Muscle of leg (tissue), 11 donors: ENCODE data around the gene CA4. TPM values are rescaled to one million over a fixed set of nuclear protein-coding genes. Genes with fewer than 3 reads are reported as not detected.
"Not testable (repeated sequence)": the region's sequence is repeated elsewhere in the genome, so short reads cannot be mapped to it uniquely, and the experiment has no call there.

Source experiments
- DNase-seq: peaks from one replicate; pipeline ENCODE4 v3.0.0; 2013
- H3K27ac ChIP-seq: one replicate; pipeline ENCODE4 v1.5.1; 2013; ENCODE audit warnings: mild to moderate bottlenecking, low read length, control low read depth
- H3K27me3 ChIP-seq: one replicate; pipeline ENCODE4 v1.6.1; 2013; ENCODE audit warnings: low read length; ENCODE audit not compliant: control insufficient read depth, insufficient read depth
- H3K36me3 ChIP-seq: one replicate; pipeline ENCODE4 v1.6.1; 2013; ENCODE audit warnings: low read length; ENCODE audit not compliant: control insufficient read depth, insufficient read depth
- H3K4me1 ChIP-seq: one replicate; pipeline ENCODE4 v1.6.1; 2013; ENCODE audit warnings: low read length; ENCODE audit not compliant: control insufficient read depth, insufficient read depth
- H3K4me3 ChIP-seq: one replicate; pipeline ENCODE4 v1.5.1; 2013; ENCODE audit warnings: low read length, control low read depth
- H3K9me3 ChIP-seq: replicated peaks from 2 replicates; pipeline ENCODE4 v1.6.1; 2013; ENCODE audit warnings: low read depth, low read length; ENCODE audit not compliant: control insufficient read depth
- WGBS: methylation state at CpG from one replicate; pipeline ENCODE4 v1.1.5; 2013; ENCODE audit warnings: missing lambda C conversion rate; ENCODE audit not compliant: insufficient coverage; 5-methylcytosine and 5-hydroxymethylcytosine counted together
- polyA plus RNA-seq, 8 donors: library from polyadenylated mRNA; unstranded; fragments of 120-200 nt; gene quantifications; one replicate each; pipeline versions ENCODE4 v1.2.1 to v1.2.3, GENCODE V29; 2013; ENCODE audit warnings: inconsistent platforms in 1 of 8, low replicate concordance in 1 of 8; ENCODE audit not compliant: insufficient read length in 8 of 8, insufficient read depth in 1 of 8
- total RNA-seq: library from RNA; stranded (reverse); fragments of 120-200 nt; gene quantifications from one replicate; pipeline ENCODE4 v1.2.4, GENCODE V29; 2013

Gene CA4
- total and polyA plus RNA-seq, 9 donors, result 4.8 to 16.3 (median 6.9) TPM

- not testable (repeated sequence) for H3K4me3 ChIP-seq, DNase-seq, H3K4me1 ChIP-seq, H3K27ac ChIP-seq, H3K27me3 ChIP-seq, H3K9me3 ChIP-seq
- H3K36me3 ChIP-seq, result peaks cover 28% of the 10 kb centered on the region
- 87% methylated on average over 3 of the region's 4 CpGs for WGBS
Measured at GRCh38 chr17:60190032-60190431, 40.3 kb downstream of the CA4 start.

- not testable (repeated sequence) for H3K4me3 ChIP-seq, H3K27me3 ChIP-seq, H3K4me1 ChIP-seq, DNase-seq, H3K9me3 ChIP-seq, H3K27ac ChIP-seq
- peaks cover 27% of the 10 kb centered on the region for H3K36me3 ChIP-seq
- WGBS, result no CpG with 5 or more reads among the region's 3 CpGs
Measured at GRCh38 chr17:60193032-60193431, 43.3 kb downstream of the CA4 start.

GRCh38 chr17:60193482-60193881 is 43.7 kb downstream of the CA4 start:
- no peak for DNase-seq
- peaks cover 27% of the 10 kb centered on the region for H3K36me3 ChIP-seq
- 83% methylated on average over 2 of the region's 2 CpGs for WGBS
- no peaks in the 10 kb centered on the region for H3K9me3 ChIP-seq
- H3K4me1 ChIP-seq, result no peaks in the 10 kb centered on the region
- no peak overlapping the region for H3K4me3 ChIP-seq
- no peaks in the 10 kb centered on the region for H3K27me3 ChIP-seq
- H3K27ac ChIP-seq, result no peak overlapping the region

- H3K27ac ChIP-seq, H3K4me3 ChIP-seq, H3K9me3 ChIP-seq, DNase-seq, H3K27me3 ChIP-seq, H3K4me1 ChIP-seq: not testable (repeated sequence)
- peaks cover 30% of the 10 kb centered on the region for H3K36me3 ChIP-seq
- 88% methylated on average over 4 of the region's 4 CpGs for WGBS
Measured at GRCh38 chr17:60194141-60194540, 44.4 kb downstream of the CA4 start.

GRCh38 chr17:60198630-60199029 is 48.9 kb downstream of the CA4 start:
- H3K4me1 ChIP-seq, H3K27ac ChIP-seq, H3K27me3 ChIP-seq, H3K9me3 ChIP-seq, DNase-seq, H3K4me3 ChIP-seq: not testable (repeated sequence)
- no CpG with 5 or more reads among the region's 1 CpG for WGBS
- peaks cover 12% of the 10 kb centered on the region for H3K36me3 ChIP-seq

- H3K4me3 ChIP-seq, H3K27me3 ChIP-seq, H3K36me3 ChIP-seq, DNase-seq, H3K9me3 ChIP-seq, H3K27ac ChIP-seq, H3K4me1 ChIP-seq: not testable (repeated sequence)
Measured at GRCh38 chr17:60205782-60206181, 56.0 kb downstream of the CA4 start.

- H3K9me3 ChIP-seq, H3K4me3 ChIP-seq, H3K4me1 ChIP-seq, H3K27me3 ChIP-seq, H3K36me3 ChIP-seq, DNase-seq, H3K27ac ChIP-seq: not testable (repeated sequence)
- no CpG with 5 or more reads among the region's 1 CpG for WGBS
Measured at GRCh38 chr17:60208302-60208701, 58.5 kb downstream of the CA4 start.

Other genes with a start within 250 kb of the CA4 start
- gene RNFT1, start 185.2 kb upstream of the CA4 start, total RNA-seq, result 9.5 TPM
- gene RNFT1, start 185.2 kb upstream of the CA4 start, polyA plus RNA-seq, result 10 to 100 TPM in 7 of 8 donors, 1 to 10 TPM in 1; 9.0 to 19.3 (median 14.6) TPM
- 16.0 TPM for gene HEATR6, start 71.1 kb upstream of the CA4 start, total RNA-seq
- 10 to 100 TPM; 14.0 to 19.9 (median 18.0) TPM for gene HEATR6, start 71.1 kb upstream of the CA4 start, polyA plus RNA-seq
- 26.0 TPM for gene USP32, start 242.2 kb downstream of the CA4 start, total RNA-seq
- gene USP32, start 242.2 kb downstream of the CA4 start, polyA plus RNA-seq, result 10 to 100 TPM; 16.7 to 26.9 (median 23.0) TPM